Pancreas (tissue), 10 donors: ENCODE results near the gene CDKN1A. TPM values are rescaled to one million over a fixed set of nuclear protein-coding genes. Genes with fewer than 3 reads are reported as not detected.

ENCODE experiments used
- ATAC-seq, 4 donors: fragments of 200-7000 bp; cut with Tn5 transposase; one replicate each; pipeline versions ENCODE4 v1.8.0 to v1.9.1; 2020; ENCODE audit warnings: mild to moderate bottlenecking in 4 of 4, moderate library complexity in 4 of 4
- DNase-seq, 6 donors: peaks; one replicate each; pipeline ENCODE4 v3.0.0-alpha.2; 2020
- FAIRE-seq: peaks from 2 replicates; lab custom pipeline; 2012; peaks lifted over from hg19 to GRCh38; lab: Jason Lieb, UNC
- H3K27ac ChIP-seq, 4 donors: fragments of 200-600 bp; sonication (generic); 1 replicate in 3 of 4; 2 replicates in 1 of 4; pipeline versions ENCODE4 v1.5.0 to v1.8.0; 2020
- H3K27me3 ChIP-seq, 4 donors: fragments of 200-600 bp; one replicate each; pipeline ENCODE4 v1.8.0; 2021
- H3K36me3 ChIP-seq, 3 donors: fragments of 200-600 bp; sonication (generic) in 1 of 3; one replicate each; pipeline versions ENCODE4 v1.5.0 to v1.8.0; 2020 to 2021
- H3K4me1 ChIP-seq, 3 donors: fragments of 200-600 bp; one replicate each; pipeline ENCODE4 v1.8.0; 2021
- H3K4me3 ChIP-seq, 4 donors: fragments of 200-600 bp; sonication (generic) in 2 of 4; one replicate each; pipeline versions ENCODE4 v1.5.0 to v1.8.0; 2020 to 2021
- H3K9me3 ChIP-seq, 4 donors: fragments of 200-600 bp; one replicate each; pipeline ENCODE4 v1.8.0; 2021
- CTCF ChIP-seq, 4 donors: fragments of 200-600 bp; sonication (generic) in 3 of 4; IDR thresholded peaks; one replicate each; pipeline versions ENCODE4 v1.5.0 to v1.8.0; 2021; ENCODE audit warnings: antibody characterized with exemption in 4 of 4
- WGBS, 2 donors: extraction: QIAGEN DNeasy Blood & Tissue Kit; methylation state at CpG; one replicate each; pipeline ENCODE4 v1.1.7; 2013; 5-methylcytosine and 5-hydroxymethylcytosine counted together
- intact Hi-C, 3 donors: fragments of 100-400 bp; cut with DNase I; formaldehyde crosslinking; loops; one replicate each; pipeline versions ENCODE4 v1.11.1 to v1.14.2; 2022
- polyA plus RNA-seq, 2 donors: library from polyadenylated mRNA; stranded (reverse); fragments of 200-250 nt; gene quantifications; one replicate each; pipeline ENCODE4 v1.2.3, GENCODE V29; 2013
- total RNA-seq, 6 donors: library from RNA; stranded (reverse); fragmentation: NEBNext Ultra II Directional in 4 of 6; extraction: Animal tissue kit (Norgen Biotek cat#: 25700) in 4 of 6; gene quantifications; one replicate each; pipeline versions ENCODE4 v1.2.1 to v1.2.4, GENCODE V29; 2021 to 2023
- donor health status: healthy with polysubstance abuse.
- donor health status: DM: no; HTN: no; CAD: no; lungs with moderate emphysema.
- donor health status: DM: no; HTN: no; CAD: no.
- donor health status: control.
- donor health status: control.
- donor health status: Bipolar disorder and iron deficiency.
- donor health status: DM: yes; HTN: yes; CAD: no.
- donor health status: DM: no; HTN: no; CAD: no.
- donor health status: DM: no; HTN: no; CAD: no.
- donor health status: DM: yes; HTN: yes; CAD: no.

The CDKN1A gene
- total and polyA plus RNA-seq, 8 donors = 22.3 to 178 (median 44.1) TPM

DNA sequence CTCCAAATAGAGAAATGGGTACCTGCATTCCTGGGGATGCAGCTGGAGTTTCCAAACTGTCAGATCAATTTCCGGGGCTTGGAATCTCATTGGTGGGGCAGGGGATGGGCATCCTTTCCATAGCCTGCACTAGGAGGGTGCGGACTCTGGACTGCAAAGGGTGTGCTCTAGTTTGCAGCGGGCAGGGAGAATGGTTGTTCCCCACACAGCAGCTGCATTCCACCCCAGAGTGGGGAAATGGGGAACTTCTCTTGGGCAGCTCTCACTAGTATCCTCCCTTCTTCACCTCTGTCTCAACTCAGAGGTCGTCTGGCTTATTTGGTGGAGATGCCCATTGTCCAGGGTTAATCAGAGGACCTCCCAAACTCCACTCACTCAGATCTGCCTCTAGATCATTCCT is 34.5 kb upstream of the CDKN1A start:
- FAIRE-seq (no peak), ATAC-seq (no peak), DNase-seq (no peak)
- no peak for TF ChIP-seq CTCF (IDR thresholded peaks at IDR 0.05)
- Histone ChIP-seq H3K4me1 (peaks cover 14 to 21% (median 14%) of the 10 kb centered on the region in 3 donors), H3K9me3 (no peaks in the 10 kb centered on the region), H3K27ac (no peak overlapping the region), H3K4me3 (no peak overlapping the region), H3K36me3 (no peaks in the 10 kb centered on the region), H3K27me3 (no peaks in the 10 kb centered on the region)
- 87 to 90% methylated on average over 4 of the region's 4 CpGs for WGBS, 2 donors
- intact Hi-C loops = no loop called here

DNA sequence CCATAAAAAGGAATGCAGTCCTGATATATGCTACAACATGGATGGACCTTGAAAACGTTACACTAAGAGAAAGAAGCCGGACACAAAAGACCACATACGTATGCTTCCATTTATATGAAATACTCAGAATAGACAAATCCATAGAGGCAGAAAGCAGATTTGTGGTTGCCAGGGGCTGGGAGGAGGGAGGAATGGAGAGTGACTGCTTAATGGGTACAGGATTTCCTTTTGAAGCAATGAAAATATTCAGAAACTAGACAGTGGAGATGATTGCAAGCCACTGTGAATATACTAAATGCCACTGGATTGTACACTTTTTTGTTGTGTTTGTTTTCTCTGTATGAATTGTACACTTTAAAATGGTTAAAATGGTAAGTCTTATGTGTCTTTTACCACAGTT is 29.4 kb upstream of the CDKN1A start:
- no peak for ATAC-seq
- no peak for FAIRE-seq
- WGBS, 2 donors = 87 to 91% methylated on average over 3 of the region's 3 CpGs

DNA sequence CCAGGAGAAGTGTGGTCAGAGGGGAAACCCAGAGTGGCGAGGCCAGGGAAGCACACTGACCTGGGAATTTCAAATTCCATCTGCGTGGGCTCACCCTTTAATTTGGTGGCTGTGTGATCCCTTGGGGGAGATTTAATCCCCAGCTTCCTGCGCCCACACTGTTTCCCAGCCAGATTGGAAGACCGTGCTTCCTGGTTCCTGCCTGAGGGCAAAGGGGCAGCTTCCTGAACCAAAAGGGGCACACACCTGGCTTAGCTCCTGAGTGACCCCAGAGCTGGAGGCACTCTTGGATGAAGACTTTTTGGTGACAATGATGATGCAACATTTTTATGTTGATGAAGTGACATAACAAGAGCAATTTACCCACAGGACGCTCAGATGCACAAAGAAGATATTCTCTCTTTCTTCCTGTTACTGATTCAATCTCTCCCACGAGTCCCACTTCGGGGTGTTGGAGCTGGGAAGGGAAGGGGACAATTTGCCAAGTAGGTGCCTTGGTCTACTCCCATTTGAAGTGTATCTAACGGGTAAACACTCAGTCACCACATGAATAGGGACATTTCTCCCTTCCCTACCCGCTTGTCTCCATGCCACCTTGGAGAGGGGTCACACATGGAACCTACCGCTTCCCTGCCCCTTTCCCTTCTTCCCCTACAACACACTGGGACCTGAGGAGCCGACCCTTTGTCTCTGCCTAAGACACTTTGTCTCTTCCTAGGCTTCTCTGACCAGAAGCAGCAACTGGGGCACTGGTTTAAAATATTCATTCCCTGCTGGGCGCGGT is 28.6 kb upstream of the CDKN1A start:
- no peak for TF ChIP-seq CTCF (IDR thresholded peaks at IDR 0.05)
- Histone ChIP-seq H3K4me1 (no peaks in the 10 kb centered on the region), H3K4me3 (no peak overlapping the region), H3K27me3 (no peaks in the 10 kb centered on the region), H3K27ac (no peak overlapping the region), H3K9me3 (no peaks in the 10 kb centered on the region), H3K36me3 (no peaks in the 10 kb centered on the region)
- FAIRE-seq = no peak
- ATAC-seq = no peak
- intact Hi-C loops = no loop called here
- WGBS, 2 donors = 78 to 83% methylated on average over 13 of the region's 13 CpGs
- DNase-seq = no peak

More for the DNA sequence above, 29.4 kb upstream of the CDKN1A start:
- no peak for TF ChIP-seq CTCF (IDR thresholded peaks at IDR 0.05)
- H3K27ac ChIP-seq = no peak overlapping the region
- intact Hi-C loops = no loop called here
- peaks cover 0 to 4% (median under 1%) of the 10 kb centered on the region in 3 donors for H3K4me1 ChIP-seq
- H3K4me3 ChIP-seq = no peak overlapping the region
- H3K9me3 ChIP-seq = no peaks in the 10 kb centered on the region
- no peaks in the 10 kb centered on the region for H3K27me3 ChIP-seq
- no peaks in the 10 kb centered on the region for H3K36me3 ChIP-seq
- no peak for DNase-seq

DNA sequence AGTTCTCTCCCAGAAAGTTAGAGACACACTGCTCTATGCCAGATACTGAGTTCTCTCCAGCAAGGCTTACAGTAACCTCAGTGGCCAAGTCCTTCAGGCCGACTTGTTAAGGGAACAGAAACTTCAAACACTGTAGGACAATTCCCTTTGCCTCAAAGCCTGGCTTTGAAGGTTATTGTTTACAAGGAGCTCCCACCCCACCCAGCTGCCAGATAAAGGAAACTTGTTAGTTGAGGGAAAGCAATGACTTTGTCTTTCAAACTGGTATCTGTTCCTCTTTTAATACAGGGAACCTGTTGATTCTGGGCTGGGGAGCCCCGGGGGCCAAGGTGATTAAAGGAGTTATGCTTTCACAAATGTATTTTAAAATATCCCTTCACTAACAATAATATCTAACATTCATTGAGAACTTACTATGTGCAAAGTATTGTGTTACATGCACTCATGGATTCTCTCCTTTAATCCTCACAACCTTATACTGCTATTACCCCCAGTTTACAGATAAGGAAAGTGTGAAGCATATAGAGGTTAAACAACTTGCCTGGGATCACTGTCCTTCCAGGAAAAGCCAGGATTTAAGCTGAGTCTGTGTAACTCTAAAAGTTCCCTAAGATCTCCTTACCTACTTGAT is 27.6 kb upstream of the CDKN1A start:
- no peak overlapping the region for H3K4me3 ChIP-seq
- H3K27me3 ChIP-seq = no peaks in the 10 kb centered on the region
- 42 to 43% methylated on average over 2 of the region's 2 CpGs for WGBS, 2 donors
- intact Hi-C loops = no loop called here
- no peak overlapping the region for H3K27ac ChIP-seq
- H3K4me1 ChIP-seq = no peaks in the 10 kb centered on the region
- no peak for TF ChIP-seq CTCF (IDR thresholded peaks at IDR 0.05)
- H3K36me3 ChIP-seq = no peaks in the 10 kb centered on the region
- no peaks in the 10 kb centered on the region for H3K9me3 ChIP-seq
- FAIRE-seq (no peak), DNase-seq (no peak), ATAC-seq (peak in 2 of 4 donors; percentile 37 to 78)
